Measurements from ENCODE around the gene NT5DC2. TPM values are rescaled to one million over a fixed set of nuclear protein-coding genes. Genes with fewer than 3 reads are reported as not detected.

Gene NT5DC2
- total RNA-seq, 2 experiments from 2014 or later = 118 to 144 TPM

- no peak for DNase-seq (ENCODE audit: low spot score)
- TF ChIP-seq EZH2phosphoT487 (IDR thresholded peaks at IDR 0.05; ENCODE audit: borderline replicate concordance, low read depth, low read length) (no peak), CTCF (conservative IDR thresholded peaks at IDR 0.05; ENCODE audit: low read length) (no peak)
- ChIA-PET CTCF (ENCODE audit: unreplicated experiment) (no interaction called here), POLR2A (no interaction called here)
- Histone ChIP-seq H4K20me1 (ENCODE audit: insufficient read depth, low read length) (no peaks in the 10 kb centered on the region), H3K36me3 (ENCODE audit: insufficient read depth, low read length) (peaks cover 63% of the 10 kb centered on the region; the same call in 1 of the 2 replicates), H3K4me2 (ENCODE audit: low read length) (no peak overlapping the region), H3K79me2 (ENCODE audit: insufficient read depth, low read depth, low read length) (no peaks in the 10 kb centered on the region), H3K9me2 (ENCODE audit: insufficient read depth, low read length) (no peaks in the 10 kb centered on the region), H3K27ac (ENCODE audit: low read depth, low read length, poor library complexity, severe bottlenecking) (no peak overlapping the region), H3K9me3 (ENCODE audit: low read length) (no peaks in the 10 kb centered on the region), H3K4me3 (ENCODE audit: low read depth, low read length, poor library complexity, severe bottlenecking) (no peak overlapping the region), H2AFZ (ENCODE audit: low read length) (no peak overlapping the region), H3K4me1 (ENCODE audit: insufficient read depth, low read length, poor library complexity, severe bottlenecking) (no peaks in the 10 kb centered on the region)
- intact Hi-C loops (cut with micrococcal nuclease; ENCODE audit: unreplicated experiment) = no loop called here
- BruUV-seq (replicated peaks) = no TSS peak
These were observed 43.4 kb downstream of the NT5DC2 start for GRCh38 chr3:52490035-52490938.

GRCh38 chr3:52489453-52489852, 44.2 kb downstream of the NT5DC2 start:
- ChIA-PET POLR2A (no interaction called here), CTCF (ENCODE audit: unreplicated experiment) (no interaction called here)
- TF ChIP-seq CTCF (conservative IDR thresholded peaks at IDR 0.05; ENCODE audit: low read length) (no peak), EZH2phosphoT487 (IDR thresholded peaks at IDR 0.05; ENCODE audit: borderline replicate concordance, low read depth, low read length) (no peak)
- H3K36me3 ChIP-seq (ENCODE audit: insufficient read depth, low read length) = peaks cover 63% of the 10 kb centered on the region; the same call in 1 of the 2 replicates
- H3K9me3 ChIP-seq (ENCODE audit: low read length) = no peaks in the 10 kb centered on the region
- BruUV-seq (replicated peaks) = no TSS peak
- no peak for DNase-seq (ENCODE audit: low spot score)
- H3K27ac ChIP-seq (ENCODE audit: low read depth, low read length, poor library complexity, severe bottlenecking) = no peak overlapping the region
- no peaks in the 10 kb centered on the region for H4K20me1 ChIP-seq (ENCODE audit: insufficient read depth, low read length)
- H3K4me3 ChIP-seq (ENCODE audit: low read depth, low read length, poor library complexity, severe bottlenecking) = no peak overlapping the region
- no peak overlapping the region for H3K4me2 ChIP-seq (ENCODE audit: low read length)
- H2AFZ ChIP-seq (ENCODE audit: low read length) = no peak overlapping the region
- intact Hi-C loops (cut with micrococcal nuclease; ENCODE audit: unreplicated experiment) = no loop called here
- H3K79me2 ChIP-seq (ENCODE audit: insufficient read depth, low read depth, low read length) = no peaks in the 10 kb centered on the region
- no peaks in the 10 kb centered on the region for H3K4me1 ChIP-seq (ENCODE audit: insufficient read depth, low read length, poor library complexity, severe bottlenecking)
- no peaks in the 10 kb centered on the region for H3K9me2 ChIP-seq (ENCODE audit: insufficient read depth, low read length)

- ChIA-PET POLR2A (no interaction called here), CTCF (ENCODE audit: unreplicated experiment) (no interaction called here)
- no peaks in the 10 kb centered on the region for H3K79me2 ChIP-seq (ENCODE audit: insufficient read depth, low read depth, low read length)
- H3K4me2 ChIP-seq (ENCODE audit: low read length) = no peak overlapping the region
- peaks cover 63% of the 10 kb centered on the region; the same call in 1 of the 2 replicates for H3K36me3 ChIP-seq (ENCODE audit: insufficient read depth, low read length)
- no peak overlapping the region for H3K27ac ChIP-seq (ENCODE audit: low read depth, low read length, poor library complexity, severe bottlenecking)
- H3K4me1 ChIP-seq (ENCODE audit: insufficient read depth, low read length, poor library complexity, severe bottlenecking) = no peaks in the 10 kb centered on the region
- no peaks in the 10 kb centered on the region for H3K9me3 ChIP-seq (ENCODE audit: low read length)
- no TSS peak for BruUV-seq (replicated peaks)
- no peak overlapping the region for H2AFZ ChIP-seq (ENCODE audit: low read length)
- DNase-seq (ENCODE audit: low spot score) = no peak
- no peaks in the 10 kb centered on the region for H4K20me1 ChIP-seq (ENCODE audit: insufficient read depth, low read length)
- intact Hi-C loops (cut with micrococcal nuclease; ENCODE audit: unreplicated experiment) = no loop called here
- H3K9me2 ChIP-seq (ENCODE audit: insufficient read depth, low read length) = no peaks in the 10 kb centered on the region
- H3K4me3 ChIP-seq (ENCODE audit: low read depth, low read length, poor library complexity, severe bottlenecking) = no peak overlapping the region
- TF ChIP-seq CTCF (conservative IDR thresholded peaks at IDR 0.05; ENCODE audit: low read length) (no peak), EZH2phosphoT487 (IDR thresholded peaks at IDR 0.05; ENCODE audit: borderline replicate concordance, low read depth, low read length) (no peak)
These were observed 44.9 kb downstream of the NT5DC2 start for GRCh38 chr3:52488746-52489145.

Measured in OCI-LY7 (cell line).